NCI-H82 treated with DMSO at 0.1 percent for 48 hours (cell line): ENCODE results near the gene IFIT5.
"Not testable (repeated sequence)": the region's sequence is repeated elsewhere in the genome, so short reads cannot be mapped to it uniquely, and the experiment has no call there.

Experiments used
- DNase-seq: peaks from one replicate; lab custom pipeline; 2025; ENCODE audit not compliant: unreplicated experiment; lab: John Stamatoyannopoulos, UW

IFIT5 gene

DNA sequence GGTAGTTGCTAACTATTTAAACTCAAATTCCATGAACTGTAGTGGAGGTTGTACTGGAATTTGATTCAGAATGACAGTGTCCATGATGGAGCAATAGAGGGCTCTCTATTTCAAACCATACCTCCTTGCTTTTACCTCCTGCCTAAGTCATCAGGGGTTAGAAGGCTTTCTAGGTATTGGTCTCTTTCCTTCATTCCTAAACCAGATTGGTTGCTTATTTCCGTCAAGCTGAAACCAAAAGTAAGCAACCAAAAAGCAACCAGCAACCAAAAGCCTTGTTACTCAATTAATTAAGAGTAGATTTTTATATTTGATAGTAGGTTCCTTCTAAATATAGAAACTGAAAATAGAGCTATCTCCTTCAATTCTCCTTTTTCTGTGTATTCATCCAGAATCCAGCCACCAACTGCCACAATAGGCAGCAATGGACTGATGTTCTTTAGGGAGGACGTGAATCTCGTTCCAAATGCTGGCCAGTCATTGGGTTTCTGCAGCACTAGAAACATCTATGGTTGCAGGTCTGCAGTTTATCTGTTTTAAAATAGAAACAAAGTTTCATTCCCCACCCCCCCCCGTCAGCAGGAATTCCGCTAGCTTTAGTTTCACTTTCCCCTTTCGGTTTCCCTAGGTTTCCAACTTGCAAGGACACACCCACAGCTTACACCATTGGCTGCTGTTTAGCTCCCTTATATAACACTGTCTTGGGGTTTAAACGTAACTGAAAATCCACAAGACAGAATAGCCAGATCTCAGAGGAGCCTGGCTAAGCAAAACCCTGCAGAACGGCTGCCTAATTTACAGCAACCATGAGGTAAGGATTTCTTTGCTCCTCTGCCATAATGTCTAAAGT lies 22.2 kb upstream of the IFIT5 start, which contains the start of gene IFIT1:
Gene IFIT1, plus strand, starts transcription at position 717 of the 850 bp plus-strand sequence. Its CDS starts 90 bp downstream, at position 807.
- DNase-seq: no peak

- no peak for DNase-seq
Observed at GRCh38 chr10:89392974-89393373, 21.4 kb upstream of the IFIT5 start.

GRCh38 chr10:89393898-89394297 lies 20.5 kb upstream of the IFIT5 start:
- no peak for DNase-seq

GRCh38 chr10:89395141-89395540 lies 19.2 kb upstream of the IFIT5 start:
- DNase-seq: no peak

DNA sequence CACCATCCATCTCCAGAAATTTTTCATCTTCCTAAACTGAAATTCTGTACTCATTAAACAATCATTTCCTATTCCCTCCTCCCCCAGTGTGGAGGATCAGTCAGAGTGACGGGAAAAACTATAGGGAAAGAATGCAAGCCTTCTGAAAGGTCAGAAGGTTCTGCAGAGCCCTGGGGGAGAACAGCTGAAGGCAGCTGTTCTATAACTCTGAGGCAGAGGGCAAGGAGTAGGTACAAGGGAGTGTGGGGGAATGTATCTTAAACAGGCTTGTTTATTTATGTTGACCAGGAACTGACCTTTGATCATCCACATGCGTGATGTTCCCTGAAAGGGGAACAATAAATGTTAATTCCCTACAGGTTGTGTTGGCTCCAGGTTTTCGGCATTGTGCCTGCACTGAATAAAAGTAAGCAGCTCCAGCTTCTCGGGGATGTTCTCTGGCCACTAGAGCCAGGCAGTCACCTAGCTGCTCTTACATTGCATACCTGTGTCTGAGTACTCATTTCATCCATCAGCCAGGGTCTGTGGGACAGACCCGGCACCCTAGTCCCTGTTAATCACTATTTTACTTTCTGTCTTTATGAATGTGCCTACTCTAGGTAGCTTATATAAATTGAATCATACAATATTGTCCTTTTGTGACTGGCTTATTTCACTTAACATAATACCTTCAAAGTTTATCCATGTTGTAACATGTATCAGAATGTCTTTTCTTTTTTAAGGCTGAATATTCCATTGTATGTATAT lies 16.2 kb upstream of the IFIT5 start:
- DNase-seq: no peak

DNA sequence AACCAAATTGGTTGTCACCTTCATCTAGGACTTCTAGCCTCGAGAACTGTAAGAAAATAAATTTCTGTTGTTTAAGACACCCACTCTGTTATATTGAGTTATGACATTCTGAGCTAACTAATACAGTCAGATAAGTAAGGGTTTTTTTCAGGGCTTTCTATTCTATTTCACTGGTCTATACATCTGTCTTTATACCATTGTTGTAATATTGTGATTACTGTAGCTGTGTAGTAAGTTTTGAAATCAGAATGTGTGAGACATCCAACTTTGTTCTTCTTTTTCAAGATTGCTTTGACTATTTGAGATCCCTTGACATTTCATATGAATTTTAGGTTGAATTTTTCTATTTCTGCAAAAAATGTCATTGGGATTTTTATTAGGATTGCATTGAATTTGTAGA lies 14.4 kb upstream of the IFIT5 start:
- DNase-seq: no peak

DNA sequence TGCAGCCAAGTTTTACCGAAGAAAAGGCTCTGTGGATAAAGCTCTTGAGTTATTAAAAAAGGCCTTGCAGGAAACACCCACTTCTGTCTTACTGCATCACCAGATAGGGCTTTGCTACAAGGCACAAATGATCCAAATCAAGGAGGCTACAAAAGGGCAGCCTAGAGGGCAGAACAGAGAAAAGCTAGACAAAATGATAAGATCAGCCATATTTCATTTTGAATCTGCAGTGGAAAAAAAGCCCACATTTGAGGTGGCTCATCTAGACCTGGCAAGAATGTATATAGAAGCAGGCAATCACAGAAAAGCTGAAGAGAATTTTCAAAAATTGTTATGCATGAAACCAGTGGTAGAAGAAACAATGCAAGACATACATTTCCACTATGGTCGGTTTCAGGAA lies 11.3 kb upstream of the IFIT5 start:
- DNase-seq: no peak

- DNase-seq: no peak
Observed at GRCh38 chr10:89404104-89405047, 10.0 kb upstream of the IFIT5 start.

DNA sequence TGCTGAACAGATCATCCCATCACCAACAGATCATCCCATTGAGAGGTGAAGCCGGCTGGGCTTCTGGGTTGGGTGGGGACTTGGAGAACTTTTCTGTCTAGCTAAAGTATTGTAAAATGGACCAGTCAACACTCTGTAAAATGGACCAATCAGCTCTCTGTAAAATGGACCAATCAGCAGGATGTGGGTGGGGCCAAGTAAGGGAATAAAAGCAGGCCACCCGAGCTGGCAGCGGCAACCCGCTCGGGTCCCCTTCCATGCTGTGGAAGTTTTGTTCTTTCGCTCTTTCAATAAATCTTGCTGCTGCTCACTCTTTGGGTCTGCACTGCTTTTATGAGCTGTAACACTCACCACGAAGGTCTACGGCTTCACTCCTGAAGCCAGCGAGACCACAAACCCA lies 8.2 kb upstream of the IFIT5 start:
- not testable (repeated sequence) for DNase-seq

DNA sequence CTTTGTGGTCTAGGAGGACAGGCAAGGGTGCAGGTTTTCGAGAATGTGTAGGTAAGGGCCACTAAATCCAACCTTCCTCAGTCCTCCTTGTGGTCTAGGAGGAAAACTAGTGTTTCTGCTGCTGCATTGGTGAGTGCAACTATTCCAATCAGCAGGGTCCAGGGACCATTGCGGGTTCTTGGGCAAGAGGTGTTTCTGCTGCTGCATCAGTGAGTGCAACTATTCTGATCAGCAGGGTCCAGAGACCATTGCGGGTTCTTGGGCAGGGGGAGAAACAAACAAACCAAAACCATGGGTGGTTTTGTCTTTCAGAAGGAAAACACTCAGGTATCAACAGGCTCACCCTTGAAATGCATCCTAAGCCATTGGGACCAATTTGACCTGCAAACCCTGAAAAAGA lies 6.6 kb upstream of the IFIT5 start:
- DNase-seq: not testable (repeated sequence)

- not testable (repeated sequence) for DNase-seq
Observed at GRCh38 chr10:89409282-89409681, 5.1 kb upstream of the IFIT5 start.

DNA sequence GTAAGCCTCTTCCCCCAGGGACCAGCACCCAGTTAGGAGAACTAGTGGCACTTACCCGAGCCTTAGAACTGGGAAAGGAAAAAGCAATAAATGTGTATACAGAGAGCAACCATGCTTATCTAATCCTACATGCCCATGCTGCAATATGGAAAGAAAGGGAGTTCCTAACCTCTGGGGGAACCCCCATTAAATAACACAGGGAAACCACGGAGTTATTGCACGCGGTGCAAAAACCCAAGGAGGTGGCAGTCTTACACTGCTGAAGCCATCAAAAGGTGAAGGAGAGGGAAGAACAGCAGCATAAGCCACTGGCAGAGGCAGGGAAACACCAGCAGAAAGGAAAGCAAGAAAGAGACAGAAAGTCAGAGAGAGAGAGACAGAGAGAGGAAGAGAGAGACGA lies 3.8 kb upstream of the IFIT5 start:
- not testable (repeated sequence) for DNase-seq

DNA sequence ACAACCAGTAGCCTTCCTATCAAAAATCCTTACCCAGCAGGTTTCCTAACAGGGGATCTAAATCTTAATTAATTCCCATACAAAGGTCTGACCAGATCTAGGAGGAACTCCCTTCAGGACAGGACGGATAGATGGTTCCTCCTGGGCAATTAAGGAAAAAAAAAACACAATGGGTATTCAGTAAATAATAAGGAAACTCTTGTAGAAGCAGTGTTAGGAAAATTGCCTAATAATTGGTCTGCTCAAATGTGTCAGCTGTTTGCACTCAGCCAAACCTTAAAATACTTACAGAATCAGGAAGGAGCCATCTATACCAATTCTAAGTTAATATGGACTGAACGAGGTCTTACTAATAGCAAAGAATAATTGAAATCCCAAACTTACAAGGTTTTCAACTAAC lies 3.2 kb upstream of the IFIT5 start:
- not testable (repeated sequence) for DNase-seq

DNA sequence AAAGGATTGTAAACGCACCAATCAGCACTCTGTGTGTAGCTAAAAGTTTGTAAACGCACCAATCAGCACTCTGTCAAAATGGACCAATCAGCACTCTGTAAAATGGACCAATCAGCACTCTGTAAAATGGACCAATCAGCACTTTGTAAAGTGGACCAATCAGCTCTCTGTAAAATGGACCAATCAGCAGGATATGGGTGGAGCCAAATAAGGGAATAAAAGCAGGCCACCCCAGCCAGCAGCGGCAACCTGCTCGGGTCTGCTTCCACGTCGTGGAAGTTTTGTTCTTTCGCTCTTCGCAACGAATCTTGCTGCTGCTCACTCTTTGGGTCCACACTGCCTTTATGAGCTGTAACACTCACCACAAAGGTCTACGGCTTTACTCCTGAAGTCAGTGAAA lies 2.1 kb upstream of the IFIT5 start:
- DNase-seq: not testable (repeated sequence)

DNA sequence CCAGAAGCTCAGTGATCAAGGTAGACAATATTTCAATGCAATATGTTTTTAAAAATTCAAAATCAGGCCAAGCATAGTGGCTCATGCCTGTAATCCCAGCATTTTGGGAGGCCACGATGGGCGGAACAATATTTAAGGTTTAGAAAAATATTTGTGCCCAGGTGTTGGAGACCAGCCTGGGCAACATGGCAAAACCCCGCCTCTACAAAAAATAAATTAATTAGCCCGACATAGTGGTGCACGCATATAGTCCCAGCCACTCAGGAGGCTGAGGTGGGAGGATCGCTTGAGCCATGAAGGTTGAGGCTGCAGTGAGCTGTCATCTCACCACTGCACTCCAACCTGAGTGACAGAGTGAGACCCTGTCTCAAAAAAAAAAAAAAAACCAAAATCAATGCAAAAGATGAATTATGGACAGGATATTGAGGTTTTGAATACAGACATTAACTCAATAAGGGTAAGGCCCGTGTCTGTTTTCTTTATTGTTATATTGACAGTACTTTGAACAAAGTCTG lies 913 bp upstream of the IFIT5 start:
- DNase-seq: no peak

DNA sequence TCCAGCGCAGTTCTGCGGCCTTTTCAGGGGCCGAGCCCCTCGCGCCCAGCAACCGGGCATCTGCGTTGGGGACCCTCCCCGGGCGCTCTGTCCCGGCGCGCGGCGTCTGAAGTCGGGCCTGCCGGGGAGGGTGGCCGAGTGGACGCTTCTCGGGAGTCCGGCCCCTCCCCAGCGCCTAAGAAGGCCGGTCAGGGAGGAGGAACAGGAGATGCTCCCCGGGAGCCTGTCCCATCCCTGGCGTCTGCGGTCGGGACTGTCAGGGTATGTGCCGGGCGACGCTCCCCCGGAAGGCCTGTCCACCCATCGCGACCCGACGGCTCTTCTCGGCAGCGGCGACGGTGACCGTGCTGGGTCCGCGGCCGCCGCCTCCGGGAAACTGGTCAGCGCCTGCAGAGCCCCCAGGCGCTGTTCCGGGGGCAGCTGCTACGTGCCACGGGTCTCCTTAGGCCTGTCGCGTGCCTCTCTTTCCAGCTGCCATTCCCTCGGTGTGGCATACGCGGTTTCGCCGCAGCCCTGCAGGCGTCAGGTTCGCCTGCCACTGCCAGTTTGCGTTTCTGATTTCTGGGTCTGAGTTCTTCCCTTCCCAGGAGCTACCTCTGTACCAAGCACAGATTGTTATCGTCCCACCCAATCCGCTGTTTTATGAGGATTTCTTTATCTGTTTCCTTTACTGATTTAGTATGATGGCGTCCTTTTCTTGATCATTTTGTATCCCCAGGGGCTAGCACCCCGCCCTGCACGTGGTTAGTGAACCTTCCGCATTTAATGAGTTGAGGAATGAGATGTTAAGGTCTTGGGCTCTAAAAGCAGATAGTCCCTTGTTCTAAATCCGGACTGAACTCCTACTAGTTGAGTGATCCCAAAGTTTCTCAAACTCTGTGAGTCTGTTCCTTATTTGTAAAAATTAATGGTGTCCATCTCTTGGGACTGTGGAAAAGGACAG lies 782 bp downstream of the IFIT5 start:
- DNase-seq: no peak

- DNase-seq: no peak
Observed at GRCh38 chr10:89416465-89416864, 2.1 kb downstream of the IFIT5 start.

DNA sequence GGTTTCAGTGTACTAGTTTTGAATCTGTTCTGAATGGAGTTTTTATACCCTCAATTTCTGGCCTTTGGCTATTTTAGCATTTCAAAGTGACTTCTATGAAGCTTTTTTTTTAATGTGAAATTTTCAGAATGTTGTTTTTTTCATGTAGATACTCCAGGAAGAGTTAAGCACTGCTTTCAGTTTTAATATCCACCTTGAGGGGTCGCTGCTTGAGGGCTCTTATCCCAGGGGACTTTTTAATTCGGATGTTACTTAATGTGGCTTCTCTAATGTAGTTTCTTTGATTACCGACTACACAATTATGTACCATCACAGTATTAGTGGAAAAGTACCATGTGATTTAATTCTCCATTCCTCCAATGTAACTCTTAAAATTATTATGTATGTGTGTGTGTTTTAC lies 5.2 kb downstream of the IFIT5 start:
- DNase-seq: no peak

GRCh38 chr10:89421018-89421476 lies 6.7 kb downstream of the IFIT5 start:
- DNase-seq: no peak

DNA sequence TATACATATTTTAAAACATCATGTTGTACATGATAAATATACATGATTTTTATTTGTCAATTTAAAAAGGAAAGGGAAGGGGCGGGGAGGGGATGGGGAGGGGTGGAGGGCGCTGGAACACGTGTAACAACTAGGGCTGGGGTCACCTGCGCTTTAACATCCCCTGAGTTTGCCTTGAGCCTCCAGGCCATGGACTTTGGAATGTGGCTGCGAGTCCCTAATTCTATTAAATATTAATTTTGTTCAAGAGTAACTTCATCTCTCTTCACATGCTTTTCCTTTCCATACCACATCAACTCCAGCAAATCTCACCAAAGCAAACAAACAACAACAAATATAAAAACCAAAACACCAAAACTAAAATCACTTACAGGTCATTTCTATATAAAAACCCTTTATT lies 10.6 kb downstream of the IFIT5 start:
- no peak for DNase-seq
